ENCODE results near the gene KREMEN2. TPM values are rescaled to one million over a fixed set of nuclear protein-coding genes. Genes with fewer than 3 reads are reported as not detected.

KREMEN2 gene
- total and polyA plus RNA-seq, 9 of the 15 experiments (the other 6 are each of a cell fraction or from before 2014, with no cell fraction given) = 0.04 to 7.7 (median 1.5) TPM; not detected in 1

GRCh38 chr16:2983706-2984136 lies 19.6 kb downstream of the KREMEN2 start (continued):
- TF ChIP-seq EWSR1 (IDR thresholded peaks at IDR 0.05; ENCODE audit: borderline replicate concordance, low read depth, partially characterized antibody) (no peak), MAFG (tag; conservative IDR thresholded peaks at IDR 0.05) (no peak), SRSF3 (IDR thresholded peaks at IDR 0.05; ENCODE audit: insufficient read depth, low read length) (no peak), PRMT5 (CRISPR knock-in tag; IDR thresholded peaks at IDR 0.05) (no peak), MCM7 (IDR thresholded peaks at IDR 0.05) (no peak), ZNF354B (CRISPR knock-in tag; IDR thresholded peaks at IDR 0.05) (no peak), CTCF (IDR thresholded peaks at IDR 0.05 in 2 of 3, conservative IDR thresholded peaks at IDR 0.05 in 1 of 3; ENCODE audit: insufficient read depth in 2 of 3, low read depth in 1 of 3, low read length in 3 of 3) (peak; percentile 90 to 95 (median 90)), ELF1 (tag; IDR thresholded peaks at IDR 0.05) (no peak), PCBP1 (IDR thresholded peaks at IDR 0.05; ENCODE audit: low read depth, low read length, poor library complexity, severe bottlenecking) (no peak), SUPT5H (IDR thresholded peaks at IDR 0.05) (peak; percentile 47; the same call in 1 of the 2 replicates), TCF7L2 (IDR thresholded peaks at IDR 0.05; ENCODE audit: low read depth, low read length) (no peak), ZNF143 (CRISPR knock-in tag; IDR thresholded peaks at IDR 0.05) (no peak), HMG20A (CRISPR knock-in tag; conservative IDR thresholded peaks at IDR 0.05) (no peak), CSDE1 (IDR thresholded peaks at IDR 0.05) (no peak), ZNF699 (CRISPR knock-in tag; IDR thresholded peaks at IDR 0.05; ENCODE audit: insufficient replicate concordance) (no peak), STAT6 (CRISPR knock-in tag; IDR thresholded peaks at IDR 0.05) (no peak), GABPB2 (CRISPR knock-in tag; conservative IDR thresholded peaks at IDR 0.05) (no peak), ILF3 (IDR thresholded peaks at IDR 0.05; ENCODE audit: borderline replicate concordance) (no peak), ELF2 (CRISPR knock-in tag; IDR thresholded peaks at IDR 0.05) (no peak), E2F4 (CRISPR knock-in tag; IDR thresholded peaks at IDR 0.05; ENCODE audit: low read depth) (no peak), CHD4 (IDR thresholded peaks at IDR 0.05; ENCODE audit: insufficient read depth, insufficient replicate concordance, low read depth, low read length, poor library complexity, severe bottlenecking) (no peak), HLTF (IDR thresholded peaks at IDR 0.05) (0 out of 2 replicates have a peak, but pooled peaks have one; percentile 15), CBFA2T3 (IDR thresholded peaks at IDR 0.05) (no peak), RFX7 (CRISPR knock-in tag; IDR thresholded peaks at IDR 0.05) (no peak), ADNP (tag; IDR thresholded peaks at IDR 0.05) (no peak), ZNF766 (CRISPR knock-in tag; conservative IDR thresholded peaks at IDR 0.05) (0 out of 2 replicates have a peak, but pooled peaks have one; percentile 18), SMAD2 (IDR thresholded peaks at IDR 0.05; ENCODE audit: low read depth, low read length) (no peak)

All from K562 (cell line).